Measurements from ENCODE around the gene ERVV-1. TPM values are rescaled to one million over a fixed set of nuclear protein-coding genes. Genes with fewer than 3 reads are reported as not detected.
"Not testable (repeated sequence)": the region's sequence is repeated elsewhere in the genome, so short reads cannot be mapped to it uniquely, and the experiment has no call there.

Gene ERVV-1
- total RNA-seq: not detected

- ATAC-seq (no peak), DNase-seq (ENCODE audit: low spot score in 2 of 2) (no peak)
- Mint-ChIP-seq H3K9me3 (peaks cover 2 to 3% of the 10 kb centered on the region in 2 donors), H3K27ac (no peak within 1 kb of the TSS), H3K36me3 (peaks cover 16 to 18% of the 10 kb centered on the region in 2 donors)
Measured at GRCh38 chr19:53013621-53014020, at the start of gene ERVV-1. Gene ERVV-1, plus strand, starts transcription at chr19:53013921. Its CDS starts 170 bp downstream, at chr19:53014091.

- Mint-ChIP-seq H3K27ac (no peak overlapping the region), H3K36me3 (peaks cover 41 to 42% of the 10 kb centered on the region in 2 donors), H3K9me3 (peaks cover 18 to 26% of the 10 kb centered on the region in 2 donors)
- ATAC-seq (no peak), DNase-seq (ENCODE audit: low spot score in 2 of 2) (no peak)
Measured at GRCh38 chr19:52967772-52968171, 45.9 kb upstream of the ERVV-1 start.

DNA sequence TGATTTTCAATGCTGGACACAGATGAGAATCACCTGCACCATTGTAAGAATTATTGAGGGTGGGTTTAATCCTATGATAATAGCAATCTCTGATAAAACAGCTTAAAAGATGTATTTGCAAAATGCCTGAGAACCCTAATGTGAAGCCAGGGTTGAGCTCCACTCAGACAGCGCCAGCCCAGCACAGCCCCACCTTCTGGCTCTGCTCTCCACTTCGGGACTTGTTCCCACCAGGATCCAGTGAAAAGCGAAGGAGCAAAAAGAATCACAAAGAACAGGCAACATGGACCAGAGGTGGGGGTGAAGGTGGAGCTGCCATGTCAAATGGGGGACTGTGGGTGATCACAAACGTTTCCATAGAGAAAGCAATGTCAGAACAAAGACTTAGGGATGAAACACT, 32.4 kb upstream of the ERVV-1 start:
- H3K36me3 Mint-ChIP-seq: peaks cover 30 to 33% of the 10 kb centered on the region in 2 donors
- no peak for ATAC-seq
- DNase-seq (ENCODE audit: low spot score in 2 of 2): no peak
- peaks cover 6 to 44% of the 10 kb centered on the region in 2 donors for H3K9me3 Mint-ChIP-seq
- H3K27ac Mint-ChIP-seq: no peak overlapping the region

DNA sequence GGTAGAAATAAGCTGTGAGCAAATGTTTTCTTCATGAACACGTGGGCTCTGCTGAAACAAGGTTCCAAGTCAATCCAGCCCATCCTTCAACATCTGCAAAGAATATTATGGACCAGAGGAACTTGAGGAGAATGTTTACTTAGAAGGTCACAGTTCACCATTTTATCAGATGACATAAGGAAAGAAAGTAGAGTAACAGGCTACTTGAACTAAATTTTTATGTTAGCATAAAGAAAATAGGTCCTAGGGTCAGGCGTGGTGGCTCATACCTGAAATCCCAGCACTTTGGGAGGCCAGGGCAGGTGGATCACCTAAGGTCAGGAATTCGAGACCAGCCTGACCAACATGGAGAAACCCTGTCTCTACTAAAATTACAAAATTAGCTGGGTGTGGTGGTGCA, 30.6 kb upstream of the ERVV-1 start:
- not testable (repeated sequence) for ATAC-seq; H3K27ac Mint-ChIP-seq; DNase-seq (ENCODE audit: low spot score in 2 of 2)
- peaks cover 17 to 57% of the 10 kb centered on the region in 2 donors for H3K9me3 Mint-ChIP-seq
- H3K36me3 Mint-ChIP-seq: peaks cover 44 to 45% of the 10 kb centered on the region in 2 donors

DNA sequence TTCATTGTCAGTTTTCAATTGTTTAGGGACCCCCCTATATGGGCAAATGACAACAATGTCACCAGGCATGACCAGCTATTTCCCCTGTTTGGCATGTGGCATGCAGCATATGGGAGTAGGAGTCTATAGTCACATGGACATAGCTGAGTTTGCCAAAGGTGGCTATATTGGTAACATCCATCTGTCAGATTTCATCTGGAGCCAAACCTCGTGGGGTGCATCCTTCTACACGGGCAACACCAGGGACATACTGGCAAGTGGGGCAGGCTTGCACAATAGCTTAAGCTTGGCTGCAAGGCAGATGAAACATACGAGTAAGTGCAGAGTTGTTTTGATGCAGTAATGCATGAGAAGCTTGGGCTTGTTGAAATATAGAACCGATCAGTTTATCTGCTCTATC, 26.5 kb upstream of the ERVV-1 start:
- no peak overlapping the region for H3K27ac Mint-ChIP-seq
- peaks cover 19 to 47% of the 10 kb centered on the region in 2 donors for H3K9me3 Mint-ChIP-seq
- ATAC-seq: no peak
- no peak for DNase-seq (ENCODE audit: low spot score in 2 of 2)
- peaks cover 31 to 47% of the 10 kb centered on the region in 2 donors for H3K36me3 Mint-ChIP-seq

- DNase-seq (ENCODE audit: low spot score in 2 of 2) (no peak), ATAC-seq (no peak)
- Mint-ChIP-seq H3K27ac (no peak overlapping the region), H3K9me3 (peaks cover 21 to 51% of the 10 kb centered on the region in 2 donors), H3K36me3 (peaks cover 37 to 51% of the 10 kb centered on the region in 2 donors)
Measured at GRCh38 chr19:52988506-52988905, 25.2 kb upstream of the ERVV-1 start.

DNA sequence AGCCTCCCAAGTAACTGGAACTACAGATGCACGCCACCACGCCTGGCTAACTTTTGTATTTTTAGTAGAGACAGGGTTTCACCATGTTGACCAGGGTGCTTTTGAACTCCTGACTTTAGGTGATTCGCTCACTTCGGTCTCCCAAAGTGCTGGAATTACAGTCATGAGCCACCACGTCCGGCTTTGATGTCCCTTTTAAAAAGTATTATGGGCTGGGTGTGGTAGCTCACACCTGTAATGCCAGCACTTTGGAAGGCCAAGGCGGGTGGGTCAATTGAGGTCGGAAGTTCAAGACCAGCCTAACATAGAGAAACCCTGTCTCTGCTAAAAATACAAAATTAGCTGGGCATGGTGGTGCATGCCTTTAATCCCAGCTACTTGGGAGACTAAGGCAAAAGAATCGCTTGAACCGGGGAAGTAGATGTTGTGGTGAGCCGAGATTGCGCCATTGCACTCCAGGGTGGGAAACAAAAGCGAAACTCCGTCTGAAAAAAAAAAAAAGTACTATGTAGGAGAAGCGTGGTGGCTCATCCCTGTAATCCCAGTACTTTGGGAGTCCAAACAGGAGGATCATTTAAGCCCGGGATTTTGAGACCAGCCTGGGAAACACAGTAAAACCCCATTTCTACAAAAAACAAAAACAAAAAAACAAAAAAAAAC, 22.8 kb upstream of the ERVV-1 start:
- no peak for ATAC-seq
- peaks cover 18 to 35% of the 10 kb centered on the region in 2 donors for H3K9me3 Mint-ChIP-seq
- H3K36me3 Mint-ChIP-seq: peaks cover 34 to 40% of the 10 kb centered on the region in 2 donors
- no peak for DNase-seq (ENCODE audit: low spot score in 2 of 2)
- H3K27ac Mint-ChIP-seq: no peak overlapping the region

DNA sequence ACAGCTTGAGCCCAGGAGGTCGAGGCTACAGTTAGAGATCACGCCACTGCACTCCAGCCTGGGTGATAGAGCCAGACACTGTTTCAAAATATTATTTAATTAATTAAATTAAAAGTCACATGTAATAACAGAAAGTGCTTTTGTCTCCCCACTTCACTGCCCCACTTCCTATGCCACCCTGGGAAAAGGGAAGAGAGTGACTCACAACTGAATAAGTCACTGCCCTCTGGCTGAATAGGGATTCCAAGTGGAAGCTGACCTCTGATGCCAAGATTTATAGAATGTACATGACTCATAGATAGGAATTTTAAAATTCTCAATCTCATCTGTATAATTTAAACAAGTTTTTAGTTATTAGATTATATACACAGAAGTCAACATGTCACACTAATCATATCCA, 22.2 kb upstream of the ERVV-1 start:
- DNase-seq (ENCODE audit: low spot score in 2 of 2): no peak
- Mint-ChIP-seq H3K9me3 (peaks cover 18 to 33% of the 10 kb centered on the region in 2 donors), H3K36me3 (peaks cover 28 to 38% of the 10 kb centered on the region in 2 donors), H3K27ac (no peak overlapping the region)
- no peak for ATAC-seq

DNA sequence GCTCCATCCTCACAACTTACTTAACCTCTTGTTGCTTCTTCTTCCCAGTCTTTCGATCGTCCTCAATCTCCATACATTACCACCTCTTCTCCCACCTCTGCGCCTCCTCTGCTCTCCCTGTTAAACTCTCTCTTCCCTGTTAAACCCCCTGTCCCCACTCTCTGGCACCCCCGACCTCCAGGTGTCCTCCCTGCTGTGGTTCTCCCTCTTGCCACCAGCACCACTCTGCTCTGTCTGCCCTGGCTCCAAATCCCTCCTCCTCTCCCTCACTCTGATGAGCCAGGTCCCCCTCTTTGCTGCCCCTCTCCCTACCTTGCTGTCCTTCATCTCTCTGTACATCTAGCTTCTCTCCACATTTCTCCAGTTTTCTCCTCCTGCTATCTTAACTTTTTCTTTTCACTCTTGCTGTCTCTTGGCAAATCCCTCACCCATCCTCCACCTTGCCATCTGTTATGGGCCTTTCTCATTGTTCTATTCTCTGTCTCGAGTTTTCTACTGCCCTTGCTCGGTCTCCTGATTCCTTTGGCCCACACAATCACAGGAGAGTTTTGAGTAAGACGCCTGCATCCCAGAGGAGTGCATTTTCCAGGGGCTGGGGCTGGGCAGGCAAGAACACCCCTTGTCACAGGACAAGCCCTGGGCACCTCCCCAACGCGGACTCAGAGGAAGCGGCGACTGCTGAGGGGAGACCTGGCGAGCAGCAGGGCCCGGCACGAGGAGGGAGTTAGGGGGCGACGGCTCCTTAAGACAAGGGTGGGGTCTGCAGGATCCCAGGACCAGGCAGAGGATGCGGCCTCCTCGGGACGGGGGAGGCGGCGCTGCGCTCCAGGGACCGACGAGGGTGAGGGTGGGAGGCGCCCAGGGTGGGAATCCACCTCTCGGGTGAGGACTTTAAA, 21.4 kb upstream of the ERVV-1 start:
- Mint-ChIP-seq H3K9me3 (peaks cover 10 to 24% of the 10 kb centered on the region in 2 donors), H3K36me3 (peaks cover 19 to 29% of the 10 kb centered on the region in 2 donors), H3K27ac (no peak overlapping the region)
- DNase-seq (ENCODE audit: low spot score in 2 of 2) (no peak), ATAC-seq (no peak)

DNA sequence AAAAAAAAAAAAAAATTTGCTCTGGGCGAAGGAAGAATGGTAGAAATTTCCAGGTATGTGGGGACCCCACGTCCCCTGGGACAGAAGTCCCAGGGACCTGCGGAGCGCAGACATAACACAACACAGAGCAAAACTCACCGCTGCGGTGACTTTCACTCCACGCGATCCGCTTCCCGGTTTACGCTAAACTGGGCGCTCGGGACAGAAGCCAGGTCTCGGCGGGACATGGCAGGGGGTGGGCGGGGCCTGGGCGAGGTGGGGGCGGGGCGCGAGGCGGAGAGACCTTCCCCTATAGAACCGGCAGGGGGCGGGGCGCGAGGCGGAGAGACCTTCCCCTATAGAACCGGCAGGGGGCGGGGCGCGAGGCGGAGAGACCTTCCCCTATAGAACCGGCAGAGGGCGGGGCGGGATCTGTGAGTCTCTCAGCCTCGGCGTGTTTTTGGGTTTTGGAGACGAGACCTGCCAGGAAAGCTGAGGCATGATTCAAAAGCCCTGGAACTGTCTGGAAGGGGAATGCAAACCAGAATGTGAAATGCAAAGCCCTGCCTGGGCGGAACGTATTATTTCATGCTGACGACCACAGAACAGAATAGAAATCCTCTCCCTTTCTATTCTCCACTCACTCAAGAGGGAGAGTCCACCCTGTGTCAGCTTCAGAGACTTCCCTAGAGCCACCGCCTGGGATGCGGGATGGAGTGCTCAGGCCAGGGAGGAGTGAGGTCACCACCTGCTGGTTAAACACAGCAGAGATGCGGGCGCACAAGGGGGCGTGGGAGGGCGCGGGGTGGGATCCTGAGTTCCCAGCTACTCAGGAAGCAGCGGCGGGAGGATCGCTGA, 20.2 kb upstream of the ERVV-1 start:
- H3K36me3 Mint-ChIP-seq: peaks cover 13 to 31% of the 10 kb centered on the region in 2 donors

DNA sequence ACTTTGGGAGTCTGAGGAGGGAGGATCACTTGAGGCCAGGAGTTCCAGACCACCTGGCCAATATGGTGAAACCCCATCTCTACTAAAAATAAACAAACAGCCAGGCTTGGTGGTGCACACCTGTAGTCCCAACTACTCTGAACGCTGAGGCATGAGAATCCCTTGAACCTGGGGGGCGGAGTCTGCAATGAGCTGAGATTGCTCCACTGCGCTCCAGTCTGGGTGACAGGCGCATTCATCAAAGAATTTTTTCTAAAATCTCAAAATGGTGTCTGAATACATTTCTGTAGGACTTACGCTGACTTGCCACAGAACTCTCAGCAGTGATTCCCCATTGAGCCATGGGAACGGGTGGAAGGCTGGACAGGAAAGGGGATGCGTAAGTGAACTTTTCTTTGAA, 18.0 kb upstream of the ERVV-1 start:
- ATAC-seq (no peak), DNase-seq (ENCODE audit: low spot score in 2 of 2) (no peak)
- peaks cover 4 to 40% of the 10 kb centered on the region in 2 donors for H3K36me3 Mint-ChIP-seq
- peaks cover 7 to 10% of the 10 kb centered on the region in 2 donors for H3K9me3 Mint-ChIP-seq
- H3K27ac Mint-ChIP-seq: no peak overlapping the region

More for the DNA sequence above, 20.2 kb upstream of the ERVV-1 start:
- Mint-ChIP-seq H3K9me3 (peaks cover 7 to 20% of the 10 kb centered on the region in 2 donors), H3K27ac (no peak overlapping the region)
- ATAC-seq: peak; percentile 67 to 95
- DNase-seq (ENCODE audit: low spot score in 2 of 2): peak; percentile 58 to 90

- DNase-seq (ENCODE audit: low spot score in 2 of 2) (no peak), ATAC-seq (no peak)
- peaks cover 0 to 28% of the 10 kb centered on the region in 2 donors for H3K36me3 Mint-ChIP-seq
- peaks cover 0 to 4% of the 10 kb centered on the region in 2 donors for H3K9me3 Mint-ChIP-seq
- H3K27ac Mint-ChIP-seq: no peak overlapping the region
Measured at GRCh38 chr19:52997975-52998374, 15.7 kb upstream of the ERVV-1 start.

GRCh38 chr19:53002479-53002878, 11.2 kb upstream of the ERVV-1 start:
- Mint-ChIP-seq H3K36me3 (peaks cover 0 to 15% of the 10 kb centered on the region in 2 donors), H3K27ac (no peak overlapping the region), H3K9me3 (peaks cover 3 to 10% of the 10 kb centered on the region in 2 donors)
- no peak for ATAC-seq
- no peak for DNase-seq (ENCODE audit: low spot score in 2 of 2)

DNA sequence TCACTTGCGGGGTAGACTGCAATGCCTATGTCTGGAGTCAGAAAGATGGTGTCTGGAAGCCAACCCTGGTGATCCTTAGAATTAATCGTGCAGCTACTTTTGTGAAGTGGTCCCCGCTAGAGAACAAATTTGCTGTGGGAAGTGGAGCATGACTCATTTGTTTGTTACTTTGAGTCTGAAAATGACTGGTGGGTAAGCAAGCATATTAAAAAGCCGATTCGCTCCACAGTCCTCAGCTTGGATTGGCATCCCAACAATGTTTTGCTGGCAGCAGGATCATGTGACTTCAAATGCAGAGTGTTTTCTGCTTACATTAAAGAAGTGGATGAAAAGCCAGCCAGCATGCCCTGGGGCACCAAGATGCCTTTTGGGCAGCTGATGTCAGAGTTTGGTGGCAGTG, 9.5 kb upstream of the ERVV-1 start:
- H3K9me3 Mint-ChIP-seq: peaks cover 3 to 18% of the 10 kb centered on the region in 2 donors
- peaks cover 0 to 17% of the 10 kb centered on the region in 2 donors for H3K36me3 Mint-ChIP-seq
- ATAC-seq (no peak), DNase-seq (ENCODE audit: low spot score in 2 of 2) (no peak)
- H3K27ac Mint-ChIP-seq: no peak overlapping the region

GRCh38 chr19:53007200-53007599, 6.5 kb upstream of the ERVV-1 start:
- H3K9me3 Mint-ChIP-seq: peaks cover 3 to 18% of the 10 kb centered on the region in 2 donors
- ATAC-seq: no peak
- H3K27ac Mint-ChIP-seq: no peak overlapping the region
- peaks cover 5 to 21% of the 10 kb centered on the region in 2 donors for H3K36me3 Mint-ChIP-seq
- no peak for DNase-seq (ENCODE audit: low spot score in 2 of 2)

DNA sequence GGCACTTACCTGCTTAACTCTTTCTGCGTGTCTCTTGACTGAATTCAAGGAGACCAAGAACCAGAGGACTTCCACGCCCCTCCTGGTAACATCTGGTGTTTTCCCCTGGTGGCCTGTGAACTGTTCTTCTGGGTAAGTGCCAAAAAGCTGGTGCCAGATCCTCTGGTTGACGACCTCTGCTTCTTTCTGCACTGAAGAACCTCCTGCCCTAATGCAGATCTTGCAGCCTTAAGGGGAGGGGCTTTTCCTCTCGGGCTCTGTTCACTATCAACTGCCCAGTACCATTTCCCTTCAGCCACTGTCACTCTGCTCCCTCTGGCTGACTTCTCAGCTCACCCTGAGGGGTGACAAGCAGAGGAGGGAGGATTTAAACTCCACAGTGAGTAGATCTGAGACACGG, 6.1 kb upstream of the ERVV-1 start:
- Mint-ChIP-seq H3K9me3 (peaks cover 3 to 15% of the 10 kb centered on the region in 2 donors), H3K27ac (no peak overlapping the region), H3K36me3 (peaks cover 5 to 21% of the 10 kb centered on the region in 2 donors)
- DNase-seq (ENCODE audit: low spot score in 2 of 2): no peak
- no peak for ATAC-seq
